Mammary epithelial cell (primary cell): ENCODE measurements around the gene FAM53A.

Experiments used
- CTCF ChIP-seq, 2 donors: IDR thresholded peaks in 1 of 2; conservative IDR thresholded peaks in 1 of 2; 2 replicates each; pipeline ENCODE4 v1.5.1; 2011 to 2012; ENCODE audit warnings: inconsistent platforms in 2 of 2, low read length in 2 of 2, mild to moderate bottlenecking in 2 of 2, control low read depth in 1 of 2, low read depth in 1 of 2; ENCODE audit not compliant: insufficient read depth in 1 of 2; ENCODE audit errors: extremely low read depth in 1 of 2
- EZH2 ChIP-seq: IDR thresholded peaks from 2 replicates; pipeline ENCODE4 v1.6.1; 2012; ENCODE audit warnings: low read length, inconsistent platforms, borderline replicate concordance

GRCh38 chr4:1652088-1652487 lies 32.0 kb downstream of the FAM53A start:
- TF ChIP-seq CTCF (conservative IDR thresholded peaks at IDR 0.05 in 1 of 2, IDR thresholded peaks at IDR 0.05 in 1 of 2; ENCODE audit: extremely low read depth in 1 of 2, insufficient read depth in 1 of 2, low read depth in 1 of 2, low read length in 2 of 2): no peak
- TF ChIP-seq EZH2: no peak
